Measurements from ENCODE around the gene FIBCD1. TPM values are rescaled to one million over a fixed set of nuclear protein-coding genes. Genes with fewer than 3 reads are reported as not detected.

FIBCD1 gene
- total and polyA plus RNA-seq, 4 donors, result 0.97 to 7.7 (median 4.1) TPM

- Histone ChIP-seq H3K4me3 (no peak overlapping the region), H3K9ac (ENCODE audit: insufficient read depth in 1 of 2, low read length in 2 of 2) (no peak overlapping the region), H3K4me1 (ENCODE audit: control insufficient read depth in 5 of 5, insufficient read depth in 5 of 5, low read length in 5 of 5) (no peaks in the 10 kb centered on the region), H3K27ac (ENCODE audit: low read depth in 1 of 2, low read length in 1 of 2) (no peak overlapping the region), H3K9me3 (ENCODE audit: control insufficient read depth in 4 of 4, insufficient read depth in 3 of 4, low read length in 3 of 4) (no peaks in the 10 kb centered on the region), H3K27me3 (ENCODE audit: control insufficient read depth in 3 of 3, insufficient read depth in 3 of 3, low read length in 2 of 3) (peaks cover 0 to 14% (median 2%) of the 10 kb centered on the region in 3 donors), H3K36me3 (ENCODE audit: control insufficient read depth in 4 of 4, insufficient read depth in 4 of 4, low read length in 4 of 4) (no peaks in the 10 kb centered on the region)
- ATAC-seq (ENCODE audit: insufficient read depth, low FRiP score) (no peak), DNase-seq (no peak)
- TF ChIP-seq CTCF (IDR thresholded peaks at IDR 0.05; ENCODE audit: control extremely low read depth, extremely low read depth), result no peak
- 66 to 82% methylated on average over 17 of the region's 17 CpGs for WGBS, 2 donors
Observed at GRCh38 chr9:130900701-130901497, 38.1 kb downstream of the FIBCD1 start.

- 69 to 79% methylated on average over 25 of the region's 25 CpGs for WGBS, 2 donors
- no peak for TF ChIP-seq CTCF (IDR thresholded peaks at IDR 0.05; ENCODE audit: control extremely low read depth, extremely low read depth)
Observed at GRCh38 chr9:130899051-130899748, 39.8 kb downstream of the FIBCD1 start.

GRCh38 chr9:130898552-130898852, 40.5 kb downstream of the FIBCD1 start:
- 72 to 76% methylated on average over 4 of the region's 4 CpGs for WGBS, 2 donors
- Histone ChIP-seq H3K4me3 (no peak overlapping the region), H3K27me3 (ENCODE audit: control insufficient read depth in 3 of 3, insufficient read depth in 3 of 3, low read length in 2 of 3) (peaks cover 0 to 9% (median 2%) of the 10 kb centered on the region in 3 donors), H3K27ac (ENCODE audit: low read depth in 1 of 2, low read length in 1 of 2) (no peak overlapping the region), H3K9ac (ENCODE audit: insufficient read depth in 1 of 2, low read length in 2 of 2) (no peak overlapping the region), H3K4me1 (ENCODE audit: control insufficient read depth in 5 of 5, insufficient read depth in 5 of 5, low read length in 5 of 5) (peaks cover 0 to 6% (median 0%) of the 10 kb centered on the region in 5 donors), H3K9me3 (ENCODE audit: control insufficient read depth in 4 of 4, insufficient read depth in 3 of 4, low read length in 3 of 4) (no peaks in the 10 kb centered on the region), H3K36me3 (ENCODE audit: control insufficient read depth in 4 of 4, insufficient read depth in 4 of 4, low read length in 4 of 4) (peaks cover 0 to 4% (median 0%) of the 10 kb centered on the region in 4 donors)
- TF ChIP-seq CTCF (IDR thresholded peaks at IDR 0.05; ENCODE audit: control extremely low read depth, extremely low read depth), result no peak
- DNase-seq, result no peak
- ATAC-seq (ENCODE audit: insufficient read depth, low FRiP score), result no peak

More at GRCh38 chr9:130899051-130899748, 39.8 kb downstream of the FIBCD1 start:
- no peak overlapping the region for H3K9ac ChIP-seq (ENCODE audit: insufficient read depth in 1 of 2, low read length in 2 of 2)
- H3K4me3 ChIP-seq, result no peak overlapping the region
- no peaks in the 10 kb centered on the region for H3K36me3 ChIP-seq (ENCODE audit: control insufficient read depth in 4 of 4, insufficient read depth in 4 of 4, low read length in 4 of 4)
- peaks cover 0 to 9% (median 2%) of the 10 kb centered on the region in 3 donors for H3K27me3 ChIP-seq (ENCODE audit: control insufficient read depth in 3 of 3, insufficient read depth in 3 of 3, low read length in 2 of 3)
- DNase-seq, result no peak
- peaks cover 0 to 3% (median 0%) of the 10 kb centered on the region in 5 donors for H3K4me1 ChIP-seq (ENCODE audit: control insufficient read depth in 5 of 5, insufficient read depth in 5 of 5, low read length in 5 of 5)
- no peak for ATAC-seq (ENCODE audit: insufficient read depth, low FRiP score)
- no peaks in the 10 kb centered on the region for H3K9me3 ChIP-seq (ENCODE audit: control insufficient read depth in 4 of 4, insufficient read depth in 3 of 4, low read length in 3 of 4)
- H3K27ac ChIP-seq (ENCODE audit: low read depth in 1 of 2, low read length in 1 of 2), result no peak overlapping the region

Measured in lung (tissue), 12 donors.